ACHN (cell line): Measurements from ENCODE around the gene ANAPC1.
"Not testable (repeated sequence)": the region's sequence is repeated elsewhere in the genome, so short reads cannot be mapped to it uniquely, and the experiment has no call there.

Experiments
- DNase-seq: peaks from one replicate; pipeline ENCODE4 v3.0.0-alpha.2; 2015
- in situ Hi-C: cut with HindIII; loops from 2 replicates; pipeline ENCODE4 v1.10.0; 2017; ENCODE audit warnings: low sequenced_read_pairs, low pct_ligation_motif_present, low pct_unique_long_range_greater_than_20kb

The ANAPC1 gene

DNA sequence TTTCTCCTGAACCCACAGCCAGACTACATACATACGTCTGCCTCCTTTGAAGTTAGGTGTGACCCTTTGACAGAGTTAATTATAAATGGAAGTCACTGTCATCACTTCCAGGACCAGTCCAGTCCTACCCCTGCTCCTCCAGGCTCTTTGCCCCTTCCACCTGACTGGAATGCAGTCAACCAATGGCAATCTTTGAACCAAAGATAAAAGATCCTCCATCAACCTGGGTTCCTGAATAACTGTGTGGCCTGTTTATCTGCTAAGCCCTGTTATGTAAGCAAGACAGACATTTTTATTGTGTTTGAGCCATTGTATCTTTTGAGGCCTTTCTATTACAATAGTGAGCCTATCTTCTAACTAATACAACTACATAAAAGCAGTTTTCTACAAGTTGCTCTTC, 45.0 kb downstream of the ANAPC1 start:
- in situ Hi-C loops, DNase-seq: not testable (repeated sequence)

GRCh38 chr2:111834221-111834620, 49.8 kb downstream of the ANAPC1 start:
- in situ Hi-C loops = not testable (repeated sequence)

GRCh38 chr2:111830479-111830878, 53.5 kb downstream of the ANAPC1 start:
- DNase-seq, in situ Hi-C loops: not testable (repeated sequence)

More at GRCh38 chr2:111834221-111834620, 49.8 kb downstream of the ANAPC1 start:
- DNase-seq = not testable (repeated sequence)

DNA sequence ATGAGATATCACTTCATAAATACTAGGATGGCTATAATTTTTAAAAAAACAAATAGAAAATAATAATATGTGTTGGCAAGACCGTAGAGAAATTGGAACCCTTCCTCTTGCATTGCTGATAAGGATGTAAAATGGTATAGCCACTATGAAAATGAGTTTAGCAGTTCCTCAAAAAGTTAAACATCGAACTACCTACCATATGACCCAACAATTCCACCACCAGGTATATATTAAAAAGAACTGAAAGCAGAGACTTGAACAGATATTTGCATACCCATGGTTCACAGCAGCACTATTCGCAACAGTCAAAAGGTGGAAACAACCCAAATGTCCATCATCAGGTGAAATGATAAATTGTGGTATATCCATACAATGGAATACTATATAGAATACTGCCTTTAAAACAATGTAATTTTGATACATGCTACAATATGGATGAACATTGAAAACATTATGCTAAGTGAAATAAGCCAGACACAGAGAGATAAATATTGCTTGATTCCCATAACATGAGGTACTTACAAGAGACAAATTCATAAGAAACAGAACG, 55.7 kb downstream of the ANAPC1 start:
- DNase-seq, in situ Hi-C loops: not testable (repeated sequence)

DNA sequence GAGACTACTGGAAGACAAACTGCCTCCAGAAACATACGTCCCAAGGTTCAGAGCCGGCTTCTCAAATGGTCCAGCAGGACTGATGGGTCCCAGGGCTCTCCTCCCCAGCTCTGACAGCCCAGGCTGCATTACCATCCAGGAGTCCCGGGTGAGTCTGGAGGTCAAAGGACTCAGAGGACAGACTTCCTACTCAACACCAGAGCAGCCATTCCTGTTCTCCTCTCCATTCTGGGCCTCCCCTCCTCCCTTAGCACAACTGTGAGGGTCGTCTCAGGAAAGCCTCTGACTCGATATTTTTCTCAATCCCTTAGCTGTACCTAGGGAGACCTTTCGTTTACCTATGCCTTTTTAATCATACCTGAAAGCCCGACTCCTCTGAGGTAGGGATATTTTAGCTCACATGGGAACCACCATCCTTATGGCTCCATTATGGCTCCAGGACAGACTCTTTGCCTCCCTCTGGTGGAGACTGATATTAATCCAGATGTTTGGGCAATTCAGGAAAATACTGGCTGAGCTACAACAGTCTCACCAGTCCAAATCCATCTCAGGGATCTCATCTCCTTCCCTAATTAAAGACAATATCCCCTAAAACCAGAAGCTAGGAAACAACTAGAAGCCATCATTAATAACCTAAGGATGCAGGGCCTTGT, 70.9 kb downstream of the ANAPC1 start:
- DNase-seq, in situ Hi-C loops: not testable (repeated sequence)

DNA sequence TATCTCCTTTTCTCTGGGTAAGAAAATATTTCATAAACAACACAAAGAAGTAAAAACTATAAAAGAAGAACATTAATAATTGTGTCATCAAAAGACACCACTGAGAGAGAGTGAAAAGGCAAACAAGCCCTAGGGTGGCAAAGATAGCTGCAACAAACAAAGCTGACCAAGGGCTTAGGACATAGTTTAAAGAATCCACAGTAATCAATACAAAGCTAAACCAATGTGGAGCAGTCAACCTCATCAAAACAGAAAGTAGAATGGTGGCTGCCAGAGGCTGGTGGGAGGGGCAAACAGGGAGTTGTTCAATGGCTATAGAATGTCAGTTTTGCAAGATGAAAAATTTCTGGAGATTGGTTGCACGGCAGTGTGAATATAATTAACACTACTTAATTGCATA, 93.4 kb downstream of the ANAPC1 start:
- in situ Hi-C loops, DNase-seq: not testable (repeated sequence)

DNA sequence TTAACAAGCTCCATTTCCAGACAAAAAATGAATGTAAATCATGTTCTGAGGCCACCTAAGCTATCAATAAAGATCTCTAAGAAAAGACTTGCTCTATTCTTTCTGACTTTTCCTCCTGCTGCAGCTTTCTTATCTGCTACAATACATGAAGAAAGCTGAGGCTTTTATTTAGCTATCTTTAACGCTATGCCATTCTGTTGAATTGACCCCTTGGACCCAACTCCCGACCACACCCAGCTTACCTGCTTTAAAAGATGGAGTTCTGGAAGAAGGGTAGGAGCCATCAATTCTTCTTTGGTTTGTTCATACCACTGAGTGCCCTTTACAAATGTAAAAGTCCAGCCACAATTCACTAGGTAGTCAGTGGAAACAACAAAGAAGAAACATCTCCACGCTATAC, 99.9 kb downstream of the ANAPC1 start:
- in situ Hi-C loops, DNase-seq: not testable (repeated sequence)

DNA sequence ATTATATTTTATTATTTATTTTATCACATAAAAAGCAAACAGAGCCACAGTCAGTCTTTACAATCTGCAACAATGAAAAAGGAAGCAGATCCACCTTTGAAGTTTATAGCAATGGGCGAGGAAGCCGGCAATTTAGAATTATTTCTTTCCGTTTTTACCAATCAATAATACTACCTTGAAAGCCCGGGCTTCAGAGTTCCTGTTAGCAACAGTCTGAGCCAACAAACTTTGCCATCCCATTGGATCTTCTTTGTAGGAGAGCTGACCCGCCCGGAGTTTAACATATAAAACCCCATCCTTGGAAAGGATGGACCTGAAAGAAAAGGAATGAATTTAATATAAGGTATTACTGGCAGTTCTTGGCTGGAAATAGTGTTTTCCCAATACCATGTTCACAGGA, 101.8 kb downstream of the ANAPC1 start:
- in situ Hi-C loops, DNase-seq: not testable (repeated sequence)

DNA sequence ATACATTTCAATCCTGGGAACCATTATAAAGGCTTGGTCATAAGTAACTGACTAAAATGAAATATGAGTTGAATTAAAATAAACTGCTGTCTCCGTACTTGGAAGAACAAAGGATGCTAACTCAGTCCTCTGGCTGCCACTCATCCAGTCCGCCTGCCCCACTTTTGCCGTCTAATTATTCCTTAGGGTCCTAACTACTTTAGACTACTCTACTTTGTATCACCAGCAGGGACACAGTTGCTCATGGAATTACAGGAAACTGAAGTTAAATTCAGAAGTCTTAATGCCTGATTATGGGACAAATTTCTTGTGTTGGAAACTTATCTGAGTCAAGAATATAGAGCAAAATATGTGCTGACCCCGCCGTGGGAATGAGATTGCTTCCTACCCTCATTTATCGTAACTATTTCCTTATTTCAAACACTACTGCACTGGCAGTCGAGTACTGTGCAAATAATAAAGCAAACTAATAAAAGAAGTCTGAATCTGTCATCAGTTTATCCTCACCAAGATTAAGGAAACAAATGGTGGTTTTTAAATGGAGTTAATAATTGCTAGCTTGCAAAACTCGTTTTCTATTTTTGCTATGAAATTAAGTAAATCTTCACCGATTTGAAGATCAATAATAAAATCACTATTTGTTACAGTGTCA, 102.4 kb downstream of the ANAPC1 start:
- DNase-seq, in situ Hi-C loops: not testable (repeated sequence)

DNA sequence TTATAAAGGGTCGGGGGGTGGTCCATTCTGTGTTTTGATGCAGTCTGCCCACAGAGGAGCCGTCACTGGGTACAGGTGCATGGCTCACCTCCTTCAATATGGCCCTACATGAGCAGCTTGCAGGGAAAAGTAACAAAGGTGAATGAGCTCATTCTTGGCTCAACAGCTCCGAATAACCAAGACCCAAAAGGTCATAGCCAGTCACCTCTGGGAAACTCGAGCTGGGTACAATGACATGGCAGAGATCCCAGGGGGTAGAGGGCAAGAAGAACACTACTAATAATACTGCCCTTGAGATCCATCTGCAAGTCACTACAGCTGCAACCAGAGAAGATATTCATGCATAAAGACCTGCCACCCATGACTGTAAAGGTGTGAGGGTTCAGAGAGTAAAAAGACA, 106.8 kb downstream of the ANAPC1 start:
- in situ Hi-C loops, DNase-seq: not testable (repeated sequence)

GRCh38 chr2:111776296-111776695, 107.7 kb downstream of the ANAPC1 start:
- DNase-seq, in situ Hi-C loops: not testable (repeated sequence)

DNA sequence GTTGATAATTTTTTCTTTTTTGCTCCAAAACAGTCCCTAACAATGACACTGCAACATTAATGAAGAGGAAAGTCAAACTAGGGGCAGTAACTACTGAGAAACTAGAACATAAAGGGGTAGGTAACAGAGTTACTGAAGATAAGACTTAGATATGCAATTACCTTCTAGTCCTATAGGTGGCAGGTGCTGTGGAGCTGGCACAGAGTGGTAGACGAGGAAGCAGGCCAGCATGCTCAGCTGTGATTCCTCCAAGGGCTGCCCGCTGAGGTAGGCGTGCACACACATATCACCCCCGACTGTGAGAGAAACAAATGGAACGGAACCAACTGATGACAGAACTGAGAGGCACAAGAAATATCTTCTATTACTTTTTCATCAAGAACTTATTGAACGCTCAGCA, 111.8 kb downstream of the ANAPC1 start:
- in situ Hi-C loops, DNase-seq: not testable (repeated sequence)

- in situ Hi-C loops, DNase-seq: not testable (repeated sequence)
Measured at GRCh38 chr2:111770916-111771658, 112.9 kb downstream of the ANAPC1 start.

DNA sequence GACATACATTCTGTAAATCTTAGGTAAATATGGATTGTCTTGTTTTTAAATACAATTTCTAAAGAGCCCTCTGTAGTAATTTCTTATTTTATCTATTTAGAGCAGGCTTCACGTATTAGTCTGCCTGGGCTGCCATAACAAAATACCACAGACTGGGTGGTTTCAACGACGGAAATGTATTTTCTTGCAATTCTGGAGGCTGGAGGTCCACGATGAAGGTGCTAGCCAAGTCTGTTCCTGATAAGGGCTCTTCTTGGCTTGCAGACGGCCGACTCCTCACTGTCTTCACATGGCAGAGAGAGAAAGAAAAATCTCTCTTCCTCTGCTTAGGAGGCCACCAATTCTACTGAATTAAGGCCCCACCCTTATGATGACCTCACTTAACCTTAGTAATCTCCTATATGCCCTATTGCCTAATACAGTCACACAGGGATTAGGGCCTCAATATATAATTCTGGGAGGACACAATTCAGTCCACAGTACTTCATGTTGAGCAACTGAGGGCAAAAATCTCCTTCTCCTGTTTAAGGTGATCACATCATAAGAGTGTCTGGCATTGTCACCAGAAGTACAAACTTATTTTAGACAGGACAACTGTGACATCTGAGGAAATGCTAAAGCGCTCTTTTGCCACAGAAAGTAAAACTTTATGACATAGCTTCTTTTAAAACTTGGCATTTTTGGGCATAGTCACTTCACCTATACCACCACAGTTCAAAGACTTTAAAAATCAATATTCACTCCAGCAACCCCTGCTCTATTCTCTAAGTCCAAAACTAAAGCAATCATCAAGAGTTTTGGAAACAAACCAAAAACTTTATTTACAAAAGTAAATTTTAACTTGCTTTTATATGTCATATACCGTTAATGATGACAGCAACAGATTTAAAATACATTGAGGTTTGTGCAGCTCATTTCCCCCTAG, 115.5 kb downstream of the ANAPC1 start:
- in situ Hi-C loops = not testable (repeated sequence)

GRCh38 chr2:111767087-111767486, 116.9 kb downstream of the ANAPC1 start:
- in situ Hi-C loops = not testable (repeated sequence)

More for the DNA sequence above, 115.5 kb downstream of the ANAPC1 start:
- DNase-seq = not testable (repeated sequence)

DNA sequence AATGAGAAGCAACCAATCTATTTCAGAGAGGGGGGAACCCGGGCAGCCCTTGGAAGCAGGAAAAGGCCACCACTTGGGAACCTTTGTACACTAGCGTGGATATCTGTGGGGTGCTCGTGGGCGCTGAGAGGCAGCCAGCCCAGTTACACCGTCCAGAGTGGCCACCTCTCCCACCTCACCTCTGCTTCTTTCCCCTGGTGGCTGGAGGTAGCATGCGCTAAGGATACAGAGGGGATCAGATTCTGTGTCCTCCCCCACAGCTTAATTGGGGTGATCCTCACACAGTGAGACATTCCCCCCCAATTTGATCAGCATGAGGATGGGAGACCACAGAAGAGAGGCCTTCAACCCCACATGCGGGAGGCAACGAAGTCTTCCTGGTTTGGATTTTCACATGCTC, 117.7 kb downstream of the ANAPC1 start:
- DNase-seq, in situ Hi-C loops: not testable (repeated sequence)

More at GRCh38 chr2:111767087-111767486, 116.9 kb downstream of the ANAPC1 start:
- not testable (repeated sequence) for DNase-seq

GRCh38 chr2:111764151-111764550, 119.8 kb downstream of the ANAPC1 start:
- DNase-seq, in situ Hi-C loops: not testable (repeated sequence)
